Endothelial cell of umbilical vein (primary cell): ENCODE measurements around the gene CACNB4.

Experiments used
- EZH2 ChIP-seq: IDR thresholded peaks from 2 replicates; pipeline ENCODE4 v1.6.1; 2012; ENCODE audit warnings: borderline replicate concordance, low read depth, mild to moderate bottlenecking, moderate library complexity, low read length, inconsistent platforms; ENCODE audit not compliant: severe bottlenecking
- GATA2 ChIP-seq: IDR thresholded peaks from 2 replicates; pipeline ENCODE4 v1.7.0; 2011; ENCODE audit warnings: low read depth, mild to moderate bottlenecking, moderate library complexity, mixed read lengths, low read length; ENCODE audit not compliant: insufficient read length, insufficient read depth
- TF ChIP-seq, protein P1 (sequence below): IDR thresholded peaks from 2 replicates; pipeline ENCODE4 v1.6.1; 2011; ENCODE audit not compliant: insufficient read depth, insufficient read length
- TF ChIP-seq, protein P2 (sequence below), 2 donors: IDR thresholded peaks; 1 replicate in 1 of 2; 2 replicates in 1 of 2; pipeline ENCODE4 v1.5.1; 2011; ENCODE audit warnings: low read length in 2 of 2, mild to moderate bottlenecking in 2 of 2, moderate library complexity in 2 of 2, control low read depth in 1 of 2, inconsistent platforms in 1 of 2, low read depth in 1 of 2; ENCODE audit not compliant: insufficient read depth in 1 of 2; ENCODE audit errors: extremely low read depth in 1 of 2

DNA sequence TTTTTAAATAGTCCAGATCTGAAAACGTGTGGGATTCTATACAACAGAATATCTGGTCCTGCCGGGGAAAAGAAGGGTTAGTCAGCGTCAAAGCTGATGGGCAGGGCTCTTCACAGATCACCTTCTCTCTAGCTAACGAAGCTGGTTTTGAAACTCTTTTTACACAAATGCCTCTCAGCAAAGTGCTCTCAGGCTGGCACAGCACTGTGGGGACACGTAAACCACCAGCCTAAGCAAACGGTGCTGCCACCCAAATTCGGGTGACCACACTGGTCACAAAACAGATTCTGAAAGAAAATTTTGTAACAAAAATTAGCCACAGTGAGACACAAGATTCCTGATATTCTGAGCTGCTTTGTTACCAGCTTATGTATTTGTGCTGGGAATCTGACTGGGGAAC lies 217.5 kb downstream of the CACNB4 start:
- TF ChIP-seq, protein P1, sequence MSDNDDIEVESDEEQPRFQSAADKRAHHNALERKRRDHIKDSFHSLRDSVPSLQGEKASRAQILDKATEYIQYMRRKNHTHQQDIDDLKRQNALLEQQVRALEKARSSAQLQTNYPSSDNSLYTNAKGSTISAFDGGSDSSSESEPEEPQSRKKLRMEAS = no peak
- TF ChIP-seq, protein P2, sequence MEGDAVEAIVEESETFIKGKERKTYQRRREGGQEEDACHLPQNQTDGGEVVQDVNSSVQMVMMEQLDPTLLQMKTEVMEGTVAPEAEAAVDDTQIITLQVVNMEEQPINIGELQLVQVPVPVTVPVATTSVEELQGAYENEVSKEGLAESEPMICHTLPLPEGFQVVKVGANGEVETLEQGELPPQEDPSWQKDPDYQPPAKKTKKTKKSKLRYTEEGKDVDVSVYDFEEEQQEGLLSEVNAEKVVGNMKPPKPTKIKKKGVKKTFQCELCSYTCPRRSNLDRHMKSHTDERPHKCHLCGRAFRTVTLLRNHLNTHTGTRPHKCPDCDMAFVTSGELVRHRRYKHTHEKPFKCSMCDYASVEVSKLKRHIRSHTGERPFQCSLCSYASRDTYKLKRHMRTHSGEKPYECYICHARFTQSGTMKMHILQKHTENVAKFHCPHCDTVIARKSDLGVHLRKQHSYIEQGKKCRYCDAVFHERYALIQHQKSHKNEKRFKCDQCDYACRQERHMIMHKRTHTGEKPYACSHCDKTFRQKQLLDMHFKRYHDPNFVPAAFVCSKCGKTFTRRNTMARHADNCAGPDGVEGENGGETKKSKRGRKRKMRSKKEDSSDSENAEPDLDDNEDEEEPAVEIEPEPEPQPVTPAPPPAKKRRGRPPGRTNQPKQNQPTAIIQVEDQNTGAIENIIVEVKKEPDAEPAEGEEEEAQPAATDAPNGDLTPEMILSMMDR (IDR thresholded peaks at IDR 0.05; ENCODE audit: extremely low read depth in 1 of 2, insufficient read depth in 1 of 2, low read depth in 1 of 2, low read length in 2 of 2) = no peak
- TF ChIP-seq EZH2 (no peak), GATA2 (no peak)
